Keratinocyte (primary cell): ENCODE measurements around the gene MAML2.

Experiments
- EZH2 ChIP-seq: IDR thresholded peaks from one replicate; pipeline ENCODE4 v1.6.1; 2012; ENCODE audit warnings: inconsistent platforms, mild to moderate bottlenecking, low read length, moderate library complexity
- TF ChIP-seq, protein P1 (sequence below), 3 experiments: IDR thresholded peaks in 1 of 3; conservative IDR thresholded peaks in 1 of 3; optimal IDR thresholded peaks in 1 of 3; 2 replicates in 2 of 3; 3 replicates in 1 of 3; pipeline versions ENCODE3 to v1.5.1; 2011; ENCODE audit warnings: low read length in 3 of 3, mild to moderate bottlenecking in 3 of 3, moderate library complexity in 2 of 3, control low read depth in 1 of 3, inconsistent platforms in 1 of 3; ENCODE audit not compliant: insufficient read depth in 2 of 3; ENCODE audit errors: extremely low read depth in 1 of 3

DNA sequence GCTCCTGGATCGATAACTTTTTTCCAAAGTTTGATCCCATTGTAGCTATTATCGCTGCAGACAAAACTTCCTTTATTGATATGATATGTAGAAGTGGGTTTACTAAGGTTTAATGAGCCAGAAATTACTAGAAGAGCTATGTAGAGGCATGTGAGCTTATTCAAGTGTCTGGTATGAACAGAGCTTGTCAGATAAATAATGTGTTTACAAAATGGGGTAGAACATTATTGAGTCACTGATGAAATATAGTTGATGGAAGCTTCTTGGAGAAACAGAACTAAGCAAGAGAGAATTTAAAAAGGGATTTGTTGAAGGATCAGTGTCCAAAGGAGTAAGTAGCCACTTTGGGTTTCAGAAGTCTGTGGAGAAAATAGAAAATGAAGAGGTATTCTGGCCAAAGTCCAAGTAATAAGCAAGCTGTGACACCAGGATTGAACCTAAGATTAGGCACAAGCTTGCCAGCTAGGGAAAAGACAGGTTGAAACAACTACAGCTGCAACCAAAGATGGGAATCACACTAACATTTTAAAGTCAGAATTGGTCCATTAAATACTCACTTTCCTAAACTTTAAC is 104.3 kb downstream of the MAML2 start:
- TF ChIP-seq, protein P1, sequence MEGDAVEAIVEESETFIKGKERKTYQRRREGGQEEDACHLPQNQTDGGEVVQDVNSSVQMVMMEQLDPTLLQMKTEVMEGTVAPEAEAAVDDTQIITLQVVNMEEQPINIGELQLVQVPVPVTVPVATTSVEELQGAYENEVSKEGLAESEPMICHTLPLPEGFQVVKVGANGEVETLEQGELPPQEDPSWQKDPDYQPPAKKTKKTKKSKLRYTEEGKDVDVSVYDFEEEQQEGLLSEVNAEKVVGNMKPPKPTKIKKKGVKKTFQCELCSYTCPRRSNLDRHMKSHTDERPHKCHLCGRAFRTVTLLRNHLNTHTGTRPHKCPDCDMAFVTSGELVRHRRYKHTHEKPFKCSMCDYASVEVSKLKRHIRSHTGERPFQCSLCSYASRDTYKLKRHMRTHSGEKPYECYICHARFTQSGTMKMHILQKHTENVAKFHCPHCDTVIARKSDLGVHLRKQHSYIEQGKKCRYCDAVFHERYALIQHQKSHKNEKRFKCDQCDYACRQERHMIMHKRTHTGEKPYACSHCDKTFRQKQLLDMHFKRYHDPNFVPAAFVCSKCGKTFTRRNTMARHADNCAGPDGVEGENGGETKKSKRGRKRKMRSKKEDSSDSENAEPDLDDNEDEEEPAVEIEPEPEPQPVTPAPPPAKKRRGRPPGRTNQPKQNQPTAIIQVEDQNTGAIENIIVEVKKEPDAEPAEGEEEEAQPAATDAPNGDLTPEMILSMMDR (optimal IDR thresholded peaks at IDR 0.05 in 1 of 3, IDR thresholded peaks at IDR 0.05 in 1 of 3, conservative IDR thresholded peaks at IDR 0.05 in 1 of 3; ENCODE audit: extremely low read depth in 1 of 3, insufficient read depth in 2 of 3, low read length in 3 of 3) = no peak
- TF ChIP-seq EZH2 = no peak
